Activated naive CD4-positive, alpha-beta T cell treated with Interleukin-2 at 50 U/mL for 16 hours (primary cell): ENCODE data around the gene PRKAB1.

Experiments used
- DNase-seq: peaks from one replicate; pipeline ENCODE4 v3.0.0-alpha.2; 2020

PRKAB1 gene

GRCh38 chr12:119714614-119715267, 46.8 kb downstream of the PRKAB1 start:
- no peak for DNase-seq

GRCh38 chr12:119715268-119715620, 47.3 kb downstream of the PRKAB1 start:
- no peak for DNase-seq

GRCh38 chr12:119718141-119718540, 50.2 kb downstream of the PRKAB1 start:
- DNase-seq: no peak

- DNase-seq: no peak
Observed at GRCh38 chr12:119720349-119720748, 52.4 kb downstream of the PRKAB1 start.

- DNase-seq: no peak
Observed at GRCh38 chr12:119721306-119721705, 53.4 kb downstream of the PRKAB1 start.

- DNase-seq: no peak
Observed at GRCh38 chr12:119725523-119725922, 57.6 kb downstream of the PRKAB1 start.

GRCh38 chr12:119727600-119728443, 59.9 kb downstream of the PRKAB1 start:
- DNase-seq: no peak

GRCh38 chr12:119728444-119728745, 60.5 kb downstream of the PRKAB1 start:
- no peak for DNase-seq

GRCh38 chr12:119729871-119730270, 61.9 kb downstream of the PRKAB1 start:
- DNase-seq: no peak

- DNase-seq: no peak
Observed at GRCh38 chr12:119730381-119730780, 62.4 kb downstream of the PRKAB1 start.
